Activated CD4-positive, alpha-beta T cell treated with anti-CD3 and anti-CD28 coated beads, Interleukin-2, amount 10 ng/mL, durations not matched to agents 7 days and 5 days (primary cell): Measurements from ENCODE around the gene SNCG. TPM values are rescaled to one million over a fixed set of nuclear protein-coding genes. Genes with fewer than 3 reads are reported as not detected.
"Not testable (repeated sequence)": the region's sequence is repeated elsewhere in the genome, so short reads cannot be mapped to it uniquely, and the experiment has no call there.

ENCODE experiments used
- CTCF ChIA-PET: fragments of 350-600 bp; sonication (Branson Sonifier 250); formaldehyde crosslinking; loops from one replicate; lab custom pipeline; 2021; ENCODE audit warnings: antibody characterized with exemption; lab: Charles Lee
- POLR2A ChIA-PET: fragments of 350-600 bp; sonication (Branson Sonifier 250); formaldehyde crosslinking; loops from one replicate; lab custom pipeline; 2021; ENCODE audit warnings: antibody characterized with exemption; lab: Charles Lee
- DNase-seq: peaks from one replicate; pipeline ENCODE4 v3.0.0-alpha.2; 2020
- H3K27ac Mint-ChIP-seq: one replicate; pipeline ENCODE4 v1.8.0; 2021; ENCODE audit warnings: mild to moderate bottlenecking, moderate library complexity, mixed read lengths
- H3K27me3 Mint-ChIP-seq: one replicate; pipeline ENCODE4 v1.8.0; 2021; ENCODE audit warnings: mixed read lengths
- H3K36me3 Mint-ChIP-seq: one replicate; pipeline ENCODE4 v1.8.0; 2021; ENCODE audit warnings: low read depth, mixed read lengths
- H3K4me1 Mint-ChIP-seq: one replicate; pipeline ENCODE4 v1.8.0; 2021; ENCODE audit warnings: mixed read lengths
- H3K4me3 Mint-ChIP-seq: one replicate; pipeline ENCODE4 v1.8.0; 2021; ENCODE audit warnings: mild to moderate bottlenecking, moderate library complexity, mixed read lengths
- H3K9me3 Mint-ChIP-seq: one replicate; pipeline ENCODE4 v1.8.0; 2021; ENCODE audit warnings: mixed read lengths
- total RNA-seq, 2 experiments: library from RNA; stranded (reverse); gene quantifications; one replicate each; pipeline ENCODE4 v1.2.3, GENCODE V29; 2021

SNCG gene
- total RNA-seq, 2 experiments from 2014 or later: not detected

DNA sequence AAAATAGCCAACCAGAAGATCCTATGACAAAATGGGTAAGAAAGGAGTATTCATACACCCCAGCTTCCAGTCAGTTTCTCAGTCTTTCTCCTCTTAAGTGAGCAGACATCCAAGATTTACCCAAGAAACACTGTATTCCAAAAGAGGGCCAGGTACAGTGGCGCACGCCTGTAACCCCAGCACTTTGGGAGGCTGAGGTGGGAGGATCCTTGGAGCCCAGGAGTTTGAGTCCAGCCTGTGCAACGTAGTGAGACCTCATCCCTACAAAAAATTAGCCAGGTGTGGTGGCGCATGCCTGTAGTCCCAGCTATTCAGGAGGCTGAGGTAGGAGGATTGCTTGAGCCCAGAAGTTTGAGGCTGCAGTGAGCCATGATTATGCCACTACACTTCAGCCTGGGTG, 10.6 kb upstream of the SNCG start:
- DNase-seq, POLR2A ChIA-PET, H3K36me3 Mint-ChIP-seq, H3K4me3 Mint-ChIP-seq, H3K27me3 Mint-ChIP-seq: not testable (repeated sequence)
- Mint-ChIP-seq H3K4me1 (peaks cover 17% of the 10 kb centered on the region), H3K9me3 (peaks cover 14% of the 10 kb centered on the region), H3K27ac (peak overlapping the region; percentile 47)
- CTCF ChIA-PET: interaction anchor here (1.1 to 1.5 kb wide), 2 partner anchors 12 to 254 kb away, joined by 3 to 4 read pairs; no protein-coding TSS in a partner anchor

DNA sequence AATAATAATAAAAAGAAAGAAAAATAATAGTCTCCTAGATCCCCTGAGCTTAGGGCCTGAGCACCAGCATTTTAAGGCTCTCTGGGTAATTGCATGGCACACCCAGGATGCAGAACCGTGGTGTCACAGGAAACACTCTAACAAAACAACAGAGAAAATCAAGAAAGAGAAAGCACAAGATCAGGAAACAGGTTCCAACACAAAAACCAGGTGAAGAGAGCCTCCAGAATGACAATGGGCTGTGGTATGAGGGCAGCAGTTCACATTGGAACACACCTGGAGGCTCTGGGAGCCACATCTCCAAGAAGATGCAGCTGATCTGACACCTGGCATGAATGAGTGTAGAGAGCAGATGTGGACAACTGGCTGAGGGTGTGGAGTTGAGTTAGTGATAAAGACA, 8.1 kb upstream of the SNCG start:
- Mint-ChIP-seq H3K36me3 (peaks cover 9% of the 10 kb centered on the region), H3K27ac (peak overlapping the region; percentile 96), H3K9me3 (peaks cover 22% of the 10 kb centered on the region), H3K27me3 (peaks cover 3% of the 10 kb centered on the region), H3K4me3 (peak overlapping the region; percentile 8), H3K4me1 (peaks cover 10% of the 10 kb centered on the region)
- POLR2A ChIA-PET: no interaction called here
- DNase-seq: peak; percentile 22
- CTCF ChIA-PET: interaction anchor here (1.5 kb wide), 1 partner anchor 10 kb away, joined by 4 read pairs; no protein-coding TSS in a partner anchor

DNA sequence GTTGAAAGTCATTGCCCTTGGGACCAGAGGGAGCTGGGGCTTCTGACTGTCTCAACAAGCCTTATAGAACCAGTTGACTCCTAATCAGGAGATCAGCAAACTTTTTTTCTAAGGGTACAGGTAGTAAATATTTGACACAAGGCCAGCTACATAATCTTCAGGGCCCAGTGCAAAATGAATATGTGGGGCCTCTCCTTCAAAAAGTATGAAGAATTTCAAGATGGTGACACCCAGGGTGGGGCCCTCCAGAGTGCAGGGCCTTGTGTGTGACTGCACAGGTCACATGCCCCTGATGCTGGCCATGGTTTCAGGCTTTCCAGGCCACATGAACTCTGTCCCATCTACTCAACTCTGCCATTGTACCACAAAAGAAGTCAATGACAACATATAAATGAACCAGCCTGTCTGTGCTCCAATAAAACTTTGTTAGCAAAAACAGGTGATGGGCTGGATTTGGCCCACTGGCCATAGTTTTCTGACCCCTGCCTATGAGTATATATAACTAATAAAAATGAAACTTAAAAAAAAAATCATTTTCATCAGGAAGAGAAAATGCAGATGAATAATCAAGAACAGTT, 7.1 kb upstream of the SNCG start:
- CTCF ChIA-PET: interaction anchor here (0.7 to 1.4 kb wide), 2 partner anchors 13 kb away, joined by 5 read pairs; no protein-coding TSS in a partner anchor
- Mint-ChIP-seq H3K9me3 (peaks cover 22% of the 10 kb centered on the region), H3K27ac (peak overlapping the region; percentile 96), H3K27me3 (peaks cover 3% of the 10 kb centered on the region), H3K36me3 (peaks cover 9% of the 10 kb centered on the region), H3K4me3 (no peak overlapping the region), H3K4me1 (peaks cover 9% of the 10 kb centered on the region)
- POLR2A ChIA-PET: no interaction called here
- no peak for DNase-seq

DNA sequence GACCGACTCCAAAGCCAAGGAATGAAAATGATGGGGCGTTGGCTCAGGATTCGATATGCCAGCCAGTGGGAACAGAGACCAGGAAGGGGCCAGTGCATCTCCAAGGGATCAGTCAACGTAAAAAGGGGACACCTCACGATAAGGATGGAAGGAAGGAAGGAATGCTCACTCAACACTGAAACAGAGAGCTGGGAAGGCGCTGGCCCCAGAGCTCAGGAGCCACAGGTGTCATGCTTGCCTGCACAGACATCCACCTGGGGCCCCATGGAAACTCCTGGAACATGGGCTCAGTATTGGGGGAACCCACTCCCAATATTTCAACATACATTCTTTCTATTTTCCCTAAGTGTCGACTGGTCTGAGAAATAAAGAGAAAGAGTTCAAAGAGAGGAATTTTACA, 6.3 kb upstream of the SNCG start:
- Mint-ChIP-seq H3K27me3 (peaks cover 3% of the 10 kb centered on the region), H3K4me3 (no peak overlapping the region), H3K9me3 (peaks cover 22% of the 10 kb centered on the region), H3K4me1 (peaks cover 9% of the 10 kb centered on the region), H3K27ac (peak overlapping the region; percentile 57), H3K36me3 (peaks cover 9% of the 10 kb centered on the region)
- ChIA-PET POLR2A (no interaction called here), CTCF (interaction anchor here (1.4 kb wide), 1 partner anchor 12 kb away, joined by 5 read pairs; no protein-coding TSS in a partner anchor)
- no peak for DNase-seq

DNA sequence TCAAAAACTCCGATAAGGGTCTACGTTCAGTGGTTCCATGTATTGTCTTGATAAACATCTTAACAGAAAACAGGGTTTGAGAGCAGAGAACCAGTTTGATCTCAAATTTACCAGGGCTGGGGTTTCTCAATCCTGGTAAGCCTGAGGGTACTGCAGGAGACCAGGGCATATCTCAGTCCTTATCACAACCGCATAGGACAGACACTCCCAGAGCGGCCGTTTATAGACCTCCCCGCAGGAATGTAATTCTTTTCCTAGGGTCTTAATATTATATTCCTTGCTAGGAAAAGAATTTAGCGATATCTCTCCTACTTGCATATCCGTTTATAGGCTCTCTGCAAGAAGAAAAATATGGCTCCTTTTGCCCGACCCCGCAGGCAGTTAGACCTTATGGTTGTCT, 5.7 kb upstream of the SNCG start:
- H3K27ac Mint-ChIP-seq, DNase-seq, H3K4me3 Mint-ChIP-seq, POLR2A ChIA-PET, H3K4me1 Mint-ChIP-seq, H3K27me3 Mint-ChIP-seq, H3K36me3 Mint-ChIP-seq: not testable (repeated sequence)
- H3K9me3 Mint-ChIP-seq: peaks cover 22% of the 10 kb centered on the region
- CTCF ChIA-PET: interaction anchor here (1.0 to 1.4 kb wide), 2 partner anchors 12 to 17 kb away, joined by 3 to 5 read pairs; no protein-coding TSS in a partner anchor

DNA sequence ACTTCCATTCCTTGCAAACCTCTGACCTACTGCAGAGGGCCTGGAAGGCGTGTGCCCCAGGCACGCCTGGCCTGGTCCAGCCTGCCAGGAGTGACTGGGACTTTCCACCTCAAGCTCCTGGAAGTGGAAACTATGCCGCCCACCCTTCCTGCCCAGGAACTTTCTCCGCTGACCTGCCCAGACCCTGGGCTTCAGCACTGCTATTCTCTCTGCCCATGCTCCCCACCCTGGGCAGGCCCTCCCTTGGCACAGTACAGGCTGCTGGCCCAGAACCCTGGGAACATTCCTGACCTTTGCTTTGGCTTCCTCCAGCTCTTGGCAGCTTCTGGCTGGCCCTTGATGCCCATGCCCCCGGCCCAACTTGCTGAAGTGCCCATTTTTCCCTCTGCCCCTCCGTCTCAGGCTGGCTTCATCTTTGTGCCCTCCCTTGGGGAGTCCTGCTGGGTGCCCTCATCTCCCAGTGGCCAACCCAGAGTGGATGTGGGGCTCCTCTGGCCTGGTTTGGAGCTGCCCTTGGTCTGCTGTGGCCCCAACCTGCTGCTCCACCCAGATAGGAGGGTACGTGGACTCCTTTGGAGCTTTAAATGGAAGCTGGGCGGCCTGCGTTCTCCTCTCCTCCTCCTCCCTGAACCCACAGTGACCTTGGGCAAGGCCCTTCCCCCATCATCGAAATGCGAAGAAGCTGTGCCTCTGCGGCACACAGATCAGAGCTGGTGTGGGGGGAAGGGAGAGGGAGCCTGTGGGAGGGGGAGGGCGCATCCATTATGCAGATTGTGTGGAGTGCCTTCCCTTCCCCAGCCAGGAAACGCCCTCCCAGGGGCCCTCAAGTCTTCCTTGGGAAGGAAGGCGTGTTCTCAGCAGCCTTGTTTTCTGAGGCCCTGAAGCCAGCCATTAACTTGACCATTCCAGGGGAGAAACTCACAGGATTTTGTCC, 4.4 kb upstream of the SNCG start:
- peaks cover 22% of the 10 kb centered on the region for H3K9me3 Mint-ChIP-seq
- DNase-seq: no peak
- peaks cover 9% of the 10 kb centered on the region for H3K36me3 Mint-ChIP-seq
- H3K4me3 Mint-ChIP-seq: no peak overlapping the region
- H3K27me3 Mint-ChIP-seq: no peaks in the 10 kb centered on the region
- POLR2A ChIA-PET: no interaction called here
- CTCF ChIA-PET: interaction anchor here (0.5 to 4.3 kb wide), 5 partner anchors 9 to 25 kb away, joined by 3 to 23 read pairs (median 3); partner anchors contain the start of gene ADIRF
- peaks cover 6% of the 10 kb centered on the region for H3K4me1 Mint-ChIP-seq
- H3K27ac Mint-ChIP-seq: no peak overlapping the region

DNA sequence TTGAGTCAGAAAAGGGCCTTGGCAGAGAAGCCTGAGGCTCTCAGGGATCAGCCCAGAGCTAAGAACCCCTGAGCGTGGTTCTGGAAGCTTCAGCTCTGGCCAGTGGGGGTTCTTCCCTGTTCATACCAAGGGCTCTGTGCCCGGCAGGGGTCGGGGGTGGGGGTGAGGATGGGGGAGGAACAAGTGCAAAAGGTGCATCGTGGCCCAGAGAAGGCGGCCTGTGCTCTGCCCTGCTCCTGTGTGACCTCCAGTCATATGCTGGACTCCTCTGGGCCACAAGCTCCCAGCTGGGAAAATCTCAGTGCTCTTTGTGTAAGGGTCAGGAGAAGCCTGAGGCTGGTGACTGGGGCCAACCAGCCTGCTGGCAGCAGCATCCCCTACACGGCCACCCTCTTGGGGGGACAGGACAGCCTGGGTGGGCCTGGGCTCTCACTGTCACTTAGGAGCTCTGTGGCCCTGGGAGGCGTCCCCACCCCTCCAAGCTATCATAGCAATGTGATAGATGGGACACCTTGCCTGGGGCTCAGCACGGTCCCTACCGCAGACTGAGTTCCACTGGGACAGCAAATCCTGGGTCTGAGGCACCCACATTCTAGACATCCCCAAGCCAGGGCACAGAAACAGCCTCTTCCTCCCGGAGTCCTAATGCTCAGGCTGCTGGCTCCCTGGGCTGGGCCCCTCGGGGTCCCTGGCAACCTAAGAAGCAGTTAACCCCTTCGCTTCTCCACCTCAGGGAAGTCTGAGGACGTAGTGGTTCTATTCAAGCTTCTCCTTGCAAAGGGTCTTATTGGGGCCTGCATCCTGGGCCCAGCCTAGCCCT, 3.5 kb upstream of the SNCG start:
- no peak for DNase-seq
- ChIA-PET POLR2A (no interaction called here), CTCF (interaction anchor here (0.6 to 4.3 kb wide), 4 partner anchors 8 to 25 kb away, joined by 3 to 23 read pairs (median 3); partner anchors contain the start of gene ADIRF)

DNA sequence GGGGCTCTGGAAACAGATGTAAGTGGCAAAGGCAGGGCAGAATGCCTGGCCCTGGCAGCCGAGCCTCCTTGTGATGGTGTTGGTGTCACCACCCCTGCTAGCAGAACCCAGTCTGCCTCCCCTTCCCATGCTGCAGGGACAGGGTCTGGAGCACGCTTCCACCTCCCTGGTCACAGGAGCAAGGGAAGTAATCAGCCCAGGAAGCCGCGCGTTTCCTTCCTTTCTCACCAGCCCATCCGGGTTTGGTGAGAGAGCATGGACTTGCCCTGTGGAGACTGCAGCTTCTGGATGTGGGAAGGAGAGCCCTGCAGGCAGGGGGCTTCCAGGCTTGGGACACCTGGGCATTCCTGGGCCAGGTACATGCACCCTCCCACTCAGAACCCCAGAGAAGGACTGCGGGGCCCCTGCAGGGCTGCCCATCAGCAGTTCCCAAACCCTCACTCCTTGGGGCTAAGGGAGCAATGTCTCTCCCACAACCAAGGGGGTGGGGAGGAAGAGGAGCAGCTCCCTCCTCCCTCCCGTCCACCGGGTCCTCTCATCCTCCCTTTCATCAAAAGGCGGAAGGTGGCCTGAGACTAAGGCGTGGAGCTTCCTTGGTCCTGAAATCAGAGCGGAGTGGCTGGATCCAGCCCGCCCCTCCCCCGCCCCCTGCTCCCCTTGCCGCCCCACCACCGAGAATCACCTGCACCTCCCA, 2.8 kb upstream of the SNCG start:
- CTCF ChIA-PET: interaction anchor here (0.9 to 4.3 kb wide), 3 partner anchors 11 to 15 kb away, joined by 3 to 23 read pairs (median 5); partner anchors contain the start of gene ADIRF
- no peaks in the 10 kb centered on the region for H3K27me3 Mint-ChIP-seq
- H3K36me3 Mint-ChIP-seq: peaks cover 7% of the 10 kb centered on the region
- H3K9me3 Mint-ChIP-seq: peaks cover 19% of the 10 kb centered on the region
- H3K4me1 Mint-ChIP-seq: peaks cover 3% of the 10 kb centered on the region
- POLR2A ChIA-PET: no interaction called here
- no peak for DNase-seq
- no peak overlapping the region for H3K4me3 Mint-ChIP-seq
- H3K27ac Mint-ChIP-seq: no peak overlapping the region

More for the DNA sequence above, 3.5 kb upstream of the SNCG start:
- Mint-ChIP-seq H3K27me3 (no peaks in the 10 kb centered on the region), H3K9me3 (peaks cover 22% of the 10 kb centered on the region), H3K4me3 (no peak overlapping the region), H3K4me1 (peaks cover 6% of the 10 kb centered on the region), H3K36me3 (peaks cover 9% of the 10 kb centered on the region), H3K27ac (no peak overlapping the region)

DNA sequence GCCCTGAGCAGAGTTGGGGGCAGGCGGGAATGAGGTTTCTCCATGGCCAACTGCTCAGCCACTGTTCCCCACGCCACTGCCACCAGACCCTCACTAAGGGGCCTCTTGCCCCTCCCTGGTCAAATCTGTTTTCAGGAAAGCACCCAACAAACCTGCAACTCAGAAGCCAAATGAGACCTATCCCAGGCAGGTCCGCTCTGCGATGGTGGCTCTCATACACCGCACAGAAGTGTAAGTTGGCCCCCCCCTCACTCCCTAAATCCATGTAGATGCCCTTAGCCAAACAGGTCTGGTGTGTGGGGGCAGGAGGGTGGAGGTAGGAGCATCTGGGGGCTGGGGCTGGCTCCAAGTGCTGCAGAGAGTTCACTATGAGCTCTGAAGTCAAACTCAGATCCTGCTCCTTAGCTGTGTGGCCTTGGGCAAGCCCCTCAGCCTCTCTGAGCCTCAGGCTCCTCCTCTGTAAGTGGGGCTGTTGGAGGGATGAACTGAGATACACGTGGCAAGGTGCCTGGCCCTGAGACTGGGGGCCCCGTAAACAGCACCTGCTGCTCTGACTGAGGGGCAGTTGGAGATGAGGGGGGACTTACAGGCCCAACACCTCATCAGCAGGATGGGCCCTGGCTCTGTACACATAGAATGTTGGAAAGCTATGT, 2.1 kb upstream of the SNCG start:
- peaks cover 19% of the 10 kb centered on the region for H3K9me3 Mint-ChIP-seq
- peaks cover 7% of the 10 kb centered on the region for H3K36me3 Mint-ChIP-seq
- peaks cover 3% of the 10 kb centered on the region for H3K4me1 Mint-ChIP-seq
- DNase-seq: no peak
- no peak overlapping the region for H3K4me3 Mint-ChIP-seq
- CTCF ChIA-PET: interaction anchor here (0.9 to 4.3 kb wide), 5 partner anchors 10 to 18 kb away, joined by 3 to 23 read pairs (median 4); partner anchors contain the start of gene ADIRF
- H3K27me3 Mint-ChIP-seq: no peaks in the 10 kb centered on the region
- H3K27ac Mint-ChIP-seq: no peak overlapping the region
- POLR2A ChIA-PET: no interaction called here

DNA sequence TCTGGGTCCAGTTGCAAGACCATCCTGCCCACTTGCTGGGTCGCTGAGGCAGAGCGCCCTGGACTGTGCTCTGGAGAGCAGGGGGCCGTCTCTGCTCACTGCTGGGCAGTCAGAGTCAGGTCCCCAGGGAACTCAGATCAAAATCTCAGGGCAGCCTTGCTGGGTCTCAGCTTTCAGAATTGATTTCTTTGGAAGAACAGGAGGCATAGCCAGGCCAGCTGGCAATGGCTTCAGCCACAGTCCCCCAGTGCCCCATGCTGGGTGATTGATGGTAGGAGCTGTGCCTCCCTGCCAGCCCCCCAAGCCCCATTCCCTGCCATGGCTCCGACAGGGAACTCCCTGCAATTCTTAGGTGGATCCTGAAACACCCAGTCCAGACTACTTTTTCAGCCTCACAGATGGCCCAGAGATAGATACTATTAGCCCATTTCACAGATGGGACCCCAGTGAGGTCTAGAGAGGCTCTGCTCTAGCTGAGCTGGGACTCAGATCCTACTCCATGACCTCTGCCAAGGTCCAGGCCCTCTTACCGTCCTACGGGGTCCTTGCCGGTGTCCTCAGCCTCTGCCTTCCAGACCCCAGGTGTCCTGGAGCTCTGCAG, 1.5 kb upstream of the SNCG start:
- no peak overlapping the region for H3K4me3 Mint-ChIP-seq
- peaks cover 6% of the 10 kb centered on the region for H3K36me3 Mint-ChIP-seq
- no peak for DNase-seq
- CTCF ChIA-PET: interaction anchor here (0.9 to 4.3 kb wide), 5 partner anchors 10 to 18 kb away, joined by 3 to 23 read pairs (median 4); partner anchors contain the start of gene ADIRF
- peaks cover 3% of the 10 kb centered on the region for H3K4me1 Mint-ChIP-seq
- peak overlapping the region; percentile 71 for H3K27ac Mint-ChIP-seq
- H3K9me3 Mint-ChIP-seq: peaks cover 15% of the 10 kb centered on the region
- no peaks in the 10 kb centered on the region for H3K27me3 Mint-ChIP-seq
- POLR2A ChIA-PET: no interaction called here
